Renal cortical epithelial cell (primary cell): ENCODE measurements around the gene HRH2. TPM values are rescaled to one million over a fixed set of nuclear protein-coding genes. Genes with fewer than 3 reads are reported as not detected.
"Not testable (repeated sequence)": the region's sequence is repeated elsewhere in the genome, so short reads cannot be mapped to it uniquely, and the experiment has no call there.

Experiments used
- DNase-seq: peaks from one replicate; pipeline ENCODE4 v3.0.0-alpha.2; 2011; ENCODE audit warnings: low read depth
- total RNA-seq: library from RNA; depleted of rRNA; stranded (reverse); fragments of >200 nt; gene quantifications from 2 replicates; pipeline ENCODE4 v1.2.3, GENCODE V29; 2014

HRH2 gene
- total RNA-seq, 1 donor from 2014 or later, result 0.10 TPM

- no peak for DNase-seq
Observed at GRCh38 chr5:175713930-175714329, 56.1 kb downstream of the HRH2 start.

- DNase-seq, result no peak
Observed at GRCh38 chr5:175714479-175715085, 56.7 kb downstream of the HRH2 start.

GRCh38 chr5:175715627-175716522, 58.0 kb downstream of the HRH2 start:
- DNase-seq, result no peak

- no peak for DNase-seq
Observed at GRCh38 chr5:175717837-175718236, 60.0 kb downstream of the HRH2 start.

- DNase-seq, result no peak
Observed at GRCh38 chr5:175718401-175719108, 60.7 kb downstream of the HRH2 start.

GRCh38 chr5:175719109-175719432, 61.2 kb downstream of the HRH2 start:
- DNase-seq, result not testable (repeated sequence)

- DNase-seq, result no peak
Observed at GRCh38 chr5:175724314-175725275, 66.7 kb downstream of the HRH2 start.

- no peak for DNase-seq
Observed at GRCh38 chr5:175728316-175728715, 70.4 kb downstream of the HRH2 start.

GRCh38 chr5:175728885-175729828, 71.3 kb downstream of the HRH2 start:
- no peak for DNase-seq

GRCh38 chr5:175729829-175730277, 72.0 kb downstream of the HRH2 start:
- DNase-seq, result peak; percentile 65

- DNase-seq, result no peak
Observed at GRCh38 chr5:175731172-175731571, 73.3 kb downstream of the HRH2 start.

GRCh38 chr5:175731756-175732465, 74.0 kb downstream of the HRH2 start:
- DNase-seq, result no peak

- DNase-seq, result no peak
Observed at GRCh38 chr5:175733017-175733416, 75.1 kb downstream of the HRH2 start.

GRCh38 chr5:175734016-175734415, 76.1 kb downstream of the HRH2 start:
- no peak for DNase-seq

- DNase-seq, result no peak
Observed at GRCh38 chr5:175734501-175734900, 76.6 kb downstream of the HRH2 start.

- no peak for DNase-seq
Observed at GRCh38 chr5:175735701-175736100, 77.8 kb downstream of the HRH2 start.

- DNase-seq, result no peak
Observed at GRCh38 chr5:175736652-175737051, 78.8 kb downstream of the HRH2 start.

GRCh38 chr5:175737481-175737880, 79.6 kb downstream of the HRH2 start:
- no peak for DNase-seq

- no peak for DNase-seq
Observed at GRCh38 chr5:175738126-175738525, 80.3 kb downstream of the HRH2 start.
